Stimulated activated CD4-positive, alpha-beta T cell treated with anti-CD3 and anti-CD28 coated beads, Interleukin-4, amount 100 ng/mL, for 24 hours (primary cell): ENCODE data around the gene CHSY1.
"Not testable (repeated sequence)": the region's sequence is repeated elsewhere in the genome, so short reads cannot be mapped to it uniquely, and the experiment has no call there.

ENCODE experiments used
- DNase-seq: peaks from one replicate; pipeline ENCODE4 v3.0.0-alpha.2; 2020

CHSY1 gene

DNA sequence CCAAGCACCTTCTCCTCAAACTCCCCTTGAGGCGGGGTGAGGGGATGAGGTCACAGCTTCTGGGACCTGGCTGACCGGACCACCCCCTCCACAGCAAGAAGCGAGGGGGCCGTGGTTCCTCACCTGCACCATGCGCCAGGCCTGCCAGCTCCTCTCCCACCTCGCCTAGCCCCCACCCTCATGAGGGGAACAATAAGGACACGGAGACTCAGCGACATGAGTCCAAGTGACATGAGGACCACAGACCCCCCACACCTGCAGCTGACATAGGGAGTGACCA lies 118.7 kb downstream of the CHSY1 start:
- DNase-seq, result no peak

- DNase-seq, result no peak
Observed at GRCh38 chr15:101132390-101133180, 119.3 kb downstream of the CHSY1 start.

- DNase-seq, result no peak
Observed at GRCh38 chr15:101131489-101132389, 120.1 kb downstream of the CHSY1 start.

DNA sequence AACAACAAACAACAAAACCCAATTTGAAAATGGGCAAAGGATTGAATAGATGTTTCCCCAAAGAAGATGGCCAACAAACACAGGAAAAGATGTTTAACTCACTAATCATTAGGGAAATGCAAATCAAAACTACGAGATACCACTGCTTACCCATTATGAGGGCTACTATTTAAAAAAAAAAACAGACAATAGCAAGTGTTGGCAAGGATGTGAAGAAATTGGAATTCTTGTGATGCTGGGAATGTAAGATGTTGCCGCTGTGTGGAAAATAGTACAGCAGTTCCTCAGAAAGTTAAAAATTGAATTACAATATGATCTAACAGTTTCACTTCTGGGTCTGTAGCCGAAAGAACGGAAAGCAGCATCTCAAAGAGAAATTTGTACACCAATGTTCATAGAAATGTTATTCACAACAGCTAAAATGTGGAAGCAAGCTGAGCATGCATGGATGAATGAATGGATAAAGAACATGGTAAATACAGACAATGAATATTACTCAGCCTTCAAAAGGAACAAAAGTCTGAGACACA lies 121.9 kb downstream of the CHSY1 start:
- DNase-seq, result no peak

- no peak for DNase-seq
Observed at GRCh38 chr15:101128221-101129015, 123.4 kb downstream of the CHSY1 start.

GRCh38 chr15:101127506-101128076 lies 124.3 kb downstream of the CHSY1 start:
- DNase-seq, result peak; percentile 38

- DNase-seq, result no peak
Observed at GRCh38 chr15:101126618-101127505, 125.0 kb downstream of the CHSY1 start.

- not testable (repeated sequence) for DNase-seq
Observed at GRCh38 chr15:101125881-101126428, 125.9 kb downstream of the CHSY1 start.
